Skin of body (tissue), 2 donors: ENCODE results near the gene SERTAD1. TPM values are rescaled to one million over a fixed set of nuclear protein-coding genes. Genes with fewer than 3 reads are reported as not detected.
"Not testable (repeated sequence)": the region's sequence is repeated elsewhere in the genome, so short reads cannot be mapped to it uniquely, and the experiment has no call there.

Experiments
- DNase-seq: peaks from one replicate; lab custom pipeline; 2025; lab: John Stamatoyannopoulos, UW
- total RNA-seq: library from RNA; depleted of rRNA; stranded (reverse); fragments of >200 nt; gene quantifications from one replicate; pipeline ENCODE4 v1.2.3, GENCODE V29; 2014

The SERTAD1 gene
- total RNA-seq, 1 donor from 2014 or later = 10.6 TPM

DNA sequence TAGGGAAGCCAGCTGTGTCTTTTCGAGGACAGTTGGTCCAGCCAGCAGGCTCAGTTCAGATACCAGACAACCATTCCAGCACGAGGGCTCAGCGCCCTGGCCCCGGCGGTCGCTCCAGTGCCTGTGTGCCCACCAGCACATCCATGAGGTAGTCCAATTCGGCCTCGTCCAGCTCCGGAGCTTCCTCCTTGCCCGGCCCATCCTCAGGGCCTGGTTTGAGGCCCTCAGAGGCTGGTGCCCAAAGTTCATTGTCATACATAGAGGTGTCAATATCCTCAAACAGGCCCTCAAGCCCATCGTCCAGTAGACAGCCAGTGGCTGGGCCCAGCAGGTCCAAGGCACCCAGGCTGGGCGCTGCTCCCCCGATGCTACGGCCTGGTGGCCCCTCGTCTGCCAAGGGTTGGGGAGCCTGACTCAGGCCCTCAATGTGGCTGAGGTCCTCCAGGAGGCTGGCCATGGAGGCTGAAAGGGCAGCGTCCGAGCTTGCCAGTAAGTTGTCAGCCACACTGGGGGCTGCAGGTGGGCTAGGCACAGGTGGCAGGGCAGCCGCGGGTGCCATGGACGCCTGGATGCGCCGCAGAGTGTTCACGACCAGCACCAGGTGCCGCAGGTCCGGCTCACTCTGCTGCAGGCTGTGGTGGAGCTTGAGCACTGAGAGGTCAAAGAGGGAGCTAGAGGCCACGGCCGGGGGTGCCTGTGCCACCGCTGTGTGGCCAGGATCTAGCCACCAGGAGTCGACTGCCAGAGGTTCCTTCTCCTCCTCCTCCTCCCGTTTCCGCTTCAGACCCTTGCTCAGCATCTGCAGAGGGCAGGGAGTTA is 2.8 kb downstream of the SERTAD1 start:
- no peak for DNase-seq

- no peak for DNase-seq
These were observed 3.6 kb downstream of the SERTAD1 start for GRCh38 chr19:40421993-40422747.

DNA sequence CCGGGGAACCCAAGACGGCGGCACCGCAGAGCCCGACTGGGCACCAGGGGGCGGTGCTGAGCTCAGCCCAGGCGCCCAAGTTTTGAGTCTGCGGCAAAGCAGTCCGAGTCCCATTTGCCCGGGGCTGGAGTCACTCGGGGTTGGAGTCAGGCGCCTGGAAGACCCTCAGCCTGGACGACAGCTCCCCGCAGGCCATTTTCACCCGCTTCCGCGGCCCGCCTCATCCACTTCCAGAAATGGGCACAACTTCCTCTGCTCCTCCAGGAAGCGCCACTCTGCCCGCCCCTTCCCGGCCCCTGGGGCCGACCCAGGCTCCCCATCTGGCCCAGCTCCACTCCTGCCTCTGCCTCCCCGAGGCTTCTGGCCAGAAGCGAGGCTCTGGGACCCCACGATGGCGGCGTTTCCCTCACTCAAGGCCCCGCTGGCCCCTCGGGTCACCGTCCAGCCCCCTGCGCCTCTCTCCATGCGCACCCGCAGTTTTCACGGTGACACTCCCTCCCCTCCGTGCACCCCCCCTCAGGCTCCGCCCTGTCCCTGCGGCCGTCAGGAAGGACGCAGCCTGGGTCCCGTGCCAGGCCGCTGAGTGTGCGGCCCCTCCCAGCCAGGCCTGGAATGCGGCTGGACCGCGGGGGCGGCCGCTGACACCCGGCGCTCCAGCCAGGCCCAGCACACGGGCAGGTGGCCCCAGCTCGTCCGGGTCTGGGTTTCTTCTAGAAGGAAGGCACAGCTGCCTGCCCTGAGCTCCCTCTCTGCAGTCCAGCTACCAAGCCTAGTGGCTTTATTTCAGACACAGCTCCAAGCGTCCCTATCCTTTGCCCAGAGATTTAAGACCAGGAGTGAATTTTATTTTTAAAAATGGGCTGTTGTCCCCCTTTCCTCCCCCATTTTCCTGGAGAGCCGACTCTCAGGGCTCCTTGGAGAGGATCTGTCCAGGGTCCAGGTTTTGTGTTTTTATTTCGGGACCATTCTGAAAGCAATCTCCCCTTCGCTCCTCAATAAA is 4.7 kb downstream of the SERTAD1 start:
- DNase-seq = peak; percentile 89

DNA sequence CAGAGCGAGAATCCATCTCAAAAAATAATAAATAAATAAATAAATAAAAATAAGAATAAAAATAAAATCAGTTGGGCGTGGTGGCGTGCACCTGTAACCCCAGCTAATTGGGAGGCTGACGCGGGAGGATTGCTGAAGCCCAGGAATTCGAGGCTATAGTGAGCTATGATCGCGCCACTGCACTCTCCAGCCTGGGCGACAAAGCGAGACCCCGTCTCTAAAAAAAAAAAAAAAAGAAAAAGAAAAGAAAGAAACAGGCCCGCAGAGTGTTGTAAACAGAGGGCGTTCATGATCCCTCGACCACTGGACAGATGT is 5.4 kb downstream of the SERTAD1 start:
- DNase-seq = no peak

- DNase-seq = no peak
These were observed 6.0 kb downstream of the SERTAD1 start for GRCh38 chr19:40419780-40420179.

DNA sequence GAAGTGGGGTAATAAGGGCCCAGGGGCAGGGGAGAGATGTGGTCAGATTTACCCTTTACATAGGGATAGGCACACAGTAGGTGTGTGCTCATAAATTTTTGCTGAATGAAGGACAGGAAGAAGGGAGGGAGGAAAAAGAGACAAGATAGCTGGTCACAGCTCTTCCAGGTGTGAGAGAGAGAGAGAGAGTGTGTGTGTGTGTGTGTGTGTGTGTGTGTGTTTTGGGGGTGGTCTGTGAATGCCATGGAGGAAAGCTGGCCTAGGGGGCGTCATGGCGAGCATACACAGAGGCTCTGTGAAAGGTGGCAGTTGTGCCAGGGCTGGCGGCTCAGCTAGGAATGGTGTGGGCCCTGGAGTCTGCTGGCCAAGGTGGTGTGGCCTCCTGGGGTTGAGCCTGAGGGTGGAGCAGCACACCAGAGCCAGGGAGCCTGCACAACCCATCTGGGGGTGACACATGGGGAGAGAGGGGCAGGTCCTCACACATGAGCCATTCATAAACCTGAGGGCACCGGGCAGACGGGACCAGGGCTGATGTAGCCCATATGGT is 6.7 kb downstream of the SERTAD1 start:
- DNase-seq = no peak

DNA sequence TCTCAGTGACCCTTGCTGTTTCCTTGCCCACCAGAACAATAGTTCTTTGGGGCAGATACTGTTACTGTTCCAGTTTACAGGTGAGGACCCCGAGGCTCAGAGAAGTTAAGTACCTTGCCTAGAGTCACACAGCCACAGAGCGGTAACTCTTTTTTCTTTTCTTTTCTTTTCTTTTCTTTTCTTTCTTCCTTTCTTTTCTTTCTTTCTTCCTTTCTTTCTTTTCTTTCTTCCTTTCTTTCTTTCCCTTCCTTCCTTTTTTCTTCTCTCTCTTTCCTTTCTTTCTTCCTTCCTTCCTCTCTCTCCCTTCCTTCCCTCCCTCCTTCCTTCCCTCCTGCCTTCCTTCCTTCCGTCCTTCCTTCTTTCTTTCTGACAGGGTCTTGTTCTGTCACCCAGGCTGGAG is 7.8 kb downstream of the SERTAD1 start:
- no peak for DNase-seq

- no peak for DNase-seq
These were observed 8.2 kb downstream of the SERTAD1 start for GRCh38 chr19:40417643-40417981.

DNA sequence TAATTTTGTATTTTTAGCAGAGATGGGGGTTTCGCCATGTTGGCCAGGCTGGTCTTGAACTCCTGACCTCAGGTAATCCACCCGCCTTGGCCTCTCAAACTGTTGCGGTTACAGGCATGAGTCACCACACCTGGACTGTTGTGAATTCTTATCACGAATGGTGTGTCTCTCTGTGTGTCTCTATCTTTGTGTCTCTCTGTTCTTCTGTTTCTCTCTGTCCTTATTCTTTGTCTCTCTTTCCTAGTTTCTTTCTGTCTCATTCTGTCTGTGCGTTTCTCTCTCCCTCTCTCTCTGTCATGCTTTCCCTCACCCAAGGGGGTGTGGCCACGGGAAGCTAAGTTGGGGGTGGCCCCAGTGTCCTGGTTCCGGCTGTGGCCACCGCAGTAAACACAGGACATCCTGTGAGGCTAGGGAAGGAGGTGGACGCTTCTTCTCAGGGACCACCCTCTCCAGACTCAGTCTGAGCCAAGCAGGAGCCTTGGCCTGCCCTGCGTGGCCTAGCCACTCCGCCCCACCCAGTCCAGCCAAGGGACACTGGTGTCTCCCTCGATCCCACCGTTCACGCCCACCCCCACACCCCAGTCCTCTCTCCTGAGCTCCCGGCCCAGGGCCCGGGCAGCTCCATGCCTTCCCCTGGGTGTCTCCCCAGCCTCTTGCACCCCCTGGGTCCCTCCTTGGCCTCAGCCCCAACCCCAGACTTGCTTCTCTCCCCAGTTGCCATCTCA is 8.7 kb downstream of the SERTAD1 start:
- peak; percentile 19 for DNase-seq

GRCh38 chr19:40415768-40416167 is 10.0 kb downstream of the SERTAD1 start:
- DNase-seq = no peak

DNA sequence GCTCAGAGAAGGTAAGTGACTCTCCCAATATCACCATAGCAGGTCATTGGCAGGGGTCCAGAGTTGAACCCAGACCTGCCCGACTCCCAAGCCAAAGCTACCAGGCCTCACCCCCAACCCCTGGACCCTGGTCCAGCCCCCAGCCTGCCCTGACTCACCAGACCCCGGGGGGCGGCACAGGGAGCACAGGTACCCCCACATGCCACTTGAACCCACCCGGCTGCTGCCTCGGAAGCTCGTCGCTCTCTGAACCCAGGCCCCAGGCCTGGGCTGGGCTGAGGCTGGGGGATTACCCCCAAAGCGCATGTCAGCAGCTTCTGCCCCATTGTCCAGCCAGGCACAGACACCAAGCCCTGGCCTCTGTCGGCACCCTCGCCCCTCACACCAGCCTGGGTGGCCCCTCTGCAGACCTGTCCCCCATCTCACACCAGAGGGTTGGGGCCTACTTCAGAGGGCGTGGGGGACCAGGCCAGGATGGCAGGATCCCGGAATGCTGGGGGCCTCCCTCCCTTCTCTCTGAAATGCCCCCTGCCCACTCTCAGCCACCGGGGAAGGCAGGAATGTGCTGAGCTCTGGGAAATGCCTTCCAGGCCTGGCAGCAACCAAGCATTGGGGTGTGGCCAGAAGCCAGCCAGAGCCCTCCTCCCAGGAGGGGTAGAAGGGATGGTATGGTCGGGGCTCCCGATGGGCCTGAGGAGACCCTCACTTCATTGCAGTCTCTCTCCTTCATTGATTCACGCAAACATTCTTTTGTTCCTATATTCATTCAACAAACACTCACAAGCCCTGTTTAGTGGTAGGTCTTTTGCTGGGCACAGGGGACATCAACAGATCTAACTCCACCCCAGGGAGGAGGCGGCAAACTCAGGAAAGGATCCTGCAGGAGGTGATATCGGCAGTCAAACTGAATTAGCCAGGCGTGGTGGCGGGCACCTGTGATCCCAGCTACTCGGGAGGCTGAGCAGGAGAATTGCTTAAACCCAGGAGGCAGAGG is 11.0 kb downstream of the SERTAD1 start:
- DNase-seq = no peak

DNA sequence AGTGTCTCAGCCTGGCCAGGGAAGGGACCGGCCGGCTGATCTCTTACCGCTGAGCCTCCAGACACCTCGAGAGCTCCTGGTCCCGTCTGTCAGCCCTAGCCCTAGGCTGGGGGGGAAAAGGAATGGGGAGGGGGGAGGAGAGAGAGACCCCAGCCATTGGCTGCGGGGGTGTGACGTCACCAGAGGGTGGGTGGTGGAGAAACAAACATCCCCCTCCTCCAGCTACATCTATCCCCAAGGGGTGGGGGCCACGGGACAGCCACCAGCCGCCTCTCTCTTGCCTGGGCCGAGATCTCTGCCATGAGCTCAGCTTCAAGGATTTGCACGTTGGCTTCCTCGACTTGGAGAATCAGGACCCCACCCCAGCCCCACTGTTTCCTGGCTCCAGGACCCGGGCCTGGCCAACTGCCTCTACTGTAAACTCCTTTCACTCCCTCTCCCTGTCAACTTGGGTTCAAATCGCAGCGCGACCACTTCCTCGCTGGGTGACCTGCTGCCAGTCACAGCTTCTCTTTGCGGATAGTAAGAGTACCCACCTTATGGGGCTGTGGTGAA is 12.4 kb downstream of the SERTAD1 start, which contains the start of gene PRX:
Gene PRX, minus strand, starts transcription at position 88 of the 555 bp plus-strand sequence. CDS start 5,446 bp downstream, outside the sequence.
- no peak for DNase-seq

- no peak for DNase-seq
These were observed 12.9 kb downstream of the SERTAD1 start for GRCh38 chr19:40412866-40413265.

DNA sequence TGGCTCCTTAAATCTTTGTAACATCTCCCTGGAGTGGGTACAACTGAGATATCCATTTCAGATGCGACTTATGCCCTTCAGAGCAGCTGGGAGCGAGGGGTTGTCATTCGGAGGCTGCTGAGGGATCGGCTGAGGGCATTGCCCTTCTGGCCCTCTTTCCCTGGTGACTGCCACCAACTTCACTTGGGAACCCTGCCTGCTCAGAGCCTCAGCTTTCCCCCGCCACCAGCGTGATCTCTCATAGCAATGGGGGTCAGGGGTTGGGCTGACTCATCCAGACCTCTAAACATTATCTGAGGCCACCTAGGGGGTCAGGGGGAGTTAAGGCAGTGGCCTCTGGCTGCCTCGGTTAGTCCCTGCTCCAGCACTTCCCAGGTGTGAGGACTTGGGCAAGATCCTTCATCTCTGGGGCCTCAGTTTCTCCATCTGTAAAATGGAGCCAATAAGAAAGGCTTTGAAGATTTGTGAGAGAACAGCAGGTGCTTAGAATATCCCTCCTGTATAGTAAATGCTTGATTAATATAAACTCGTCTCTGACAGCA is 13.8 kb downstream of the SERTAD1 start:
- no peak for DNase-seq

GRCh38 chr19:40411125-40411842 is 14.5 kb downstream of the SERTAD1 start:
- DNase-seq = no peak

DNA sequence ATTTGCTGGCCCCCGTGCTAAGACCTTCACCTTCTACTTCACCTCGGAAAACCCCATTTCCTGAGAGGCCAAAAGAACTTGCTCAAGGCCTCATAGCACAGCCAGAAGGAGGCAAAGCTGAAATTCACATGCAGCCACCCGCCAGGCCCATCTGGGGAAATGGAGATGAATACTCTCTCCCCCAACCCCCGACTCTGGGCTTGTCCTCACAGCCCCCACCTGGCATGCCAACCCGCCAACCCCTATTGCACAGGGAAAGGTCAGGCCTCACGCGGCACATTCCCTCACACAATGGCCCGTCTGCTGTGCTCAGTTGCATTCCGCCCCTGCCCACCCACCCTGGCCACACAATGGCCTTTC is 15.8 kb downstream of the SERTAD1 start:
- DNase-seq = no peak

DNA sequence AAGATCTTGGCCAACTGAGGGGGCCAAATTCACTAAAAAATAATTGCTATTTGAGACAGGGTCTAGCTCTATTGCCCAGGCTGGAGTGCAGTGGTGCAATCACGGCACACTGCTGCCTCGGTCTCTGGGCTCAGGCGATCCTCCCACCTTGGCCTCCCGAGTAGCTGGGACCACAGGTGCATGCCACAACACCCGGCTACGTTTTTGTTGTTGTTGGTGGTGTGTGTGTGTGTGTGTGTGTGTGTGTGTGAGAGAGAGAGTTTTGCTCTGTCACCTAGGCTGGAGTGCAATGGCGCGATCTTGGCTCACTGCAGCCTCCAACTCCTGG is 17.2 kb downstream of the SERTAD1 start:
- DNase-seq = not testable (repeated sequence)
